Measurements from ENCODE around the gene SP1. TPM values are rescaled to one million over a fixed set of nuclear protein-coding genes. Genes with fewer than 3 reads are reported as not detected.

SP1 gene
- total and polyA plus RNA-seq, 9 of the 15 experiments (the other 6 are each of a cell fraction or from before 2014, with no cell fraction given), result 8.0 to 65.5 (median 41.6) TPM

DNA sequence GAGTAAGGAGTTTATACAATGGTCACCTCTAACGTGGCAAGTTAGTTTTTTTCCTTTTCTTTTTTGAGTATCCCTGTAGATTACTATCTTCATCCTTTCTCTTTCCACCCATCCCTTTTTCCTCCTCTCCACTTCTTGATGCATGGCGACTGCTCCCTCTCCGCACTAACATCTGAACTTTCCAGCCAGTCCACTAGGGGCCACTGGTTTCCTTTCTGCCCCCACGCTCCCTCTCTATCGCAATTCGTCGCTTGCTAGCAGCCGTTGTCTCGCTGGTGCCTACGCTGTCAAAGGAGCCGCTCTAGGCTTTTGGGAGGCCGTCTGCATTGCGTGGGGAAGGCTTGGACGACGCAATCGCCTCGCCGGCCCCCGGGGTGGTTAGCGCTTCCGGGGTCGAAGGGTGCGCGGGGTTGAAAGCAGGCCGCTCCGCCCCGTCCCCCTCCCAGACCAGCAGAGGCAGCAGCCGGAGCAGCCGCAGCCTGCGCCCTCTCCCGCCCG lies 71.7 kb downstream of the SP1 start, which contains the start of gene PCBP2 (continued):
- no peak for TF ChIP-seq ZNF696 (CRISPR knock-in tag; conservative IDR thresholded peaks at IDR 0.05)
- TF ChIP-seq, protein P1, sequence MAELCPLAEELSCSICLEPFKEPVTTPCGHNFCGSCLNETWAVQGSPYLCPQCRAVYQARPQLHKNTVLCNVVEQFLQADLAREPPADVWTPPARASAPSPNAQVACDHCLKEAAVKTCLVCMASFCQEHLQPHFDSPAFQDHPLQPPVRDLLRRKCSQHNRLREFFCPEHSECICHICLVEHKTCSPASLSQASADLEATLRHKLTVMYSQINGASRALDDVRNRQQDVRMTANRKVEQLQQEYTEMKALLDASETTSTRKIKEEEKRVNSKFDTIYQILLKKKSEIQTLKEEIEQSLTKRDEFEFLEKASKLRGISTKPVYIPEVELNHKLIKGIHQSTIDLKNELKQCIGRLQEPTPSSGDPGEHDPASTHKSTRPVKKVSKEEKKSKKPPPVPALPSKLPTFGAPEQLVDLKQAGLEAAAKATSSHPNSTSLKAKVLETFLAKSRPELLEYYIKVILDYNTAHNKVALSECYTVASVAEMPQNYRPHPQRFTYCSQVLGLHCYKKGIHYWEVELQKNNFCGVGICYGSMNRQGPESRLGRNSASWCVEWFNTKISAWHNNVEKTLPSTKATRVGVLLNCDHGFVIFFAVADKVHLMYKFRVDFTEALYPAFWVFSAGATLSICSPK (IDR thresholded peaks at IDR 0.05; ENCODE audit: borderline replicate concordance), result no peak
- TF ChIP-seq, protein P2, sequence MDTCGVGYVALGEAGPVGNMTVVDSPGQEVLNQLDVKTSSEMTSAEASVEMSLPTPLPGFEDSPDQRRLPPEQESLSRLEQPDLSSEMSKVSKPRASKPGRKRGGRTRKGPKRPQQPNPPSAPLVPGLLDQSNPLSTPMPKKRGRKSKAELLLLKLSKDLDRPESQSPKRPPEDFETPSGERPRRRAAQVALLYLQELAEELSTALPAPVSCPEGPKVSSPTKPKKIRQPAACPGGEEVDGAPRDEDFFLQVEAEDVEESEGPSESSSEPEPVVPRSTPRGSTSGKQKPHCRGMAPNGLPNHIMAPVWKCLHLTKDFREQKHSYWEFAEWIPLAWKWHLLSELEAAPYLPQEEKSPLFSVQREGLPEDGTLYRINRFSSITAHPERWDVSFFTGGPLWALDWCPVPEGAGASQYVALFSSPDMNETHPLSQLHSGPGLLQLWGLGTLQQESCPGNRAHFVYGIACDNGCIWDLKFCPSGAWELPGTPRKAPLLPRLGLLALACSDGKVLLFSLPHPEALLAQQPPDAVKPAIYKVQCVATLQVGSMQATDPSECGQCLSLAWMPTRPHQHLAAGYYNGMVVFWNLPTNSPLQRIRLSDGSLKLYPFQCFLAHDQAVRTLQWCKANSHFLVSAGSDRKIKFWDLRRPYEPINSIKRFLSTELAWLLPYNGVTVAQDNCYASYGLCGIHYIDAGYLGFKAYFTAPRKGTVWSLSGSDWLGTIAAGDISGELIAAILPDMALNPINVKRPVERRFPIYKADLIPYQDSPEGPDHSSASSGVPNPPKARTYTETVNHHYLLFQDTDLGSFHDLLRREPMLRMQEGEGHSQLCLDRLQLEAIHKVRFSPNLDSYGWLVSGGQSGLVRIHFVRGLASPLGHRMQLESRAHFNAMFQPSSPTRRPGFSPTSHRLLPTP (IDR thresholded peaks at IDR 0.05; ENCODE audit: borderline replicate concordance, extremely low read depth, insufficient read length), result no peak
- TF ChIP-seq, protein P3, sequence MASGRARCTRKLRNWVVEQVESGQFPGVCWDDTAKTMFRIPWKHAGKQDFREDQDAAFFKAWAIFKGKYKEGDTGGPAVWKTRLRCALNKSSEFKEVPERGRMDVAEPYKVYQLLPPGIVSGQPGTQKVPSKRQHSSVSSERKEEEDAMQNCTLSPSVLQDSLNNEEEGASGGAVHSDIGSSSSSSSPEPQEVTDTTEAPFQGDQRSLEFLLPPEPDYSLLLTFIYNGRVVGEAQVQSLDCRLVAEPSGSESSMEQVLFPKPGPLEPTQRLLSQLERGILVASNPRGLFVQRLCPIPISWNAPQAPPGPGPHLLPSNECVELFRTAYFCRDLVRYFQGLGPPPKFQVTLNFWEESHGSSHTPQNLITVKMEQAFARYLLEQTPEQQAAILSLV (tag; IDR thresholded peaks at IDR 0.05), result 0 out of 2 replicates have a peak, but pooled peaks have one; percentile 48
- TF ChIP-seq SETDB1 (IDR thresholded peaks at IDR 0.05; ENCODE audit: low read length), result peak; percentile 77
- TF ChIP-seq CBX5 (IDR thresholded peaks at IDR 0.05; ENCODE audit: borderline replicate concordance, low read depth), result 0 out of 2 replicates have a peak, but pooled peaks have one; percentile 34
- TF ChIP-seq CBX1 (IDR thresholded peaks at IDR 0.05; ENCODE audit: low read depth), result 0 out of 2 replicates have a peak, but pooled peaks have one; percentile 8
- TF ChIP-seq ZNF354B (CRISPR knock-in tag; IDR thresholded peaks at IDR 0.05), result no peak
- TF ChIP-seq, protein P4, sequence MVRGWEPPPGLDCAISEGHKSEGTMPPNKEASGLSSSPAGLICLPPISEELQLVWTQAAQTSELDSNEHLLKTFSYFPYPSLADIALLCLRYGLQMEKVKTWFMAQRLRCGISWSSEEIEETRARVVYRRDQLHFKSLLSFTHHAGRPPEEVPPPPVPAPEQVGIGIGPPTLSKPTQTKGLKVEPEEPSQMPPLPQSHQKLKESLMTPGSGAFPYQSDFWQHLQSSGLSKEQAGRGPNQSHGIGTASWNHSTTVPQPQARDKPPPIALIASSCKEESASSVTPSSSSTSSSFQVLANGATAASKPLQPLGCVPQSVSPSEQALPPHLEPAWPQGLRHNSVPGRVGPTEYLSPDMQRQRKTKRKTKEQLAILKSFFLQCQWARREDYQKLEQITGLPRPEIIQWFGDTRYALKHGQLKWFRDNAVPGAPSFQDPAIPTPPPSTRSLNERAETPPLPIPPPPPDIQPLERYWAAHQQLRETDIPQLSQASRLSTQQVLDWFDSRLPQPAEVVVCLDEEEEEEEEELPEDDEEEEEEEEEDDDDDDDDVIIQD (CRISPR knock-in tag; IDR thresholded peaks at IDR 0.05), result no peak
- TF ChIP-seq E2F3 (CRISPR knock-in tag; IDR thresholded peaks at IDR 0.05), result no peak
- no peak for TF ChIP-seq SMAD4 (CRISPR knock-in tag; conservative IDR thresholded peaks at IDR 0.05)
- 0 out of 2 replicates have a peak, but pooled peaks have one; percentile 48 for TF ChIP-seq ELF4 (CRISPR knock-in tag; IDR thresholded peaks at IDR 0.05)
- TF ChIP-seq, protein P5, sequence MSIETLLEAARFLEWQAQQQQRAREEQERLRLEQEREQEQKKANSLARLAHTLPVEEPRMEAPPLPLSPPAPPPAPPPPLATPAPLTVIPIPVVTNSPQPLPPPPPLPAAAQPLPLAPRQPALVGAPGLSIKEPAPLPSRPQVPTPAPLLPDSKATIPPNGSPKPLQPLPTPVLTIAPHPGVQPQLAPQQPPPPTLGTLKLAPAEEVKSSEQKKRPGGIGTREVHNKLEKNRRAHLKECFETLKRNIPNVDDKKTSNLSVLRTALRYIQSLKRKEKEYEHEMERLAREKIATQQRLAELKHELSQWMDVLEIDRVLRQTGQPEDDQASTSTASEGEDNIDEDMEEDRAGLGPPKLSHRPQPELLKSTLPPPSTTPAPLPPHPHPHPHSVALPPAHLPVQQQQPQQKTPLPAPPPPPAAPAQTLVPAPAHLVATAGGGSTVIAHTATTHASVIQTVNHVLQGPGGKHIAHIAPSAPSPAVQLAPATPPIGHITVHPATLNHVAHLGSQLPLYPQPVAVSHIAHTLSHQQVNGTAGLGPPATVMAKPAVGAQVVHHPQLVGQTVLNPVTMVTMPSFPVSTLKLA (conservative IDR thresholded peaks at IDR 0.05), result peak; percentile 62 to 77; a peak in 3 of 4 replicates
- TF ChIP-seq BRD9 (IDR thresholded peaks at IDR 0.05; ENCODE audit: low read depth, partially characterized antibody), result peak; percentile 60
- TF ChIP-seq, protein P6, sequence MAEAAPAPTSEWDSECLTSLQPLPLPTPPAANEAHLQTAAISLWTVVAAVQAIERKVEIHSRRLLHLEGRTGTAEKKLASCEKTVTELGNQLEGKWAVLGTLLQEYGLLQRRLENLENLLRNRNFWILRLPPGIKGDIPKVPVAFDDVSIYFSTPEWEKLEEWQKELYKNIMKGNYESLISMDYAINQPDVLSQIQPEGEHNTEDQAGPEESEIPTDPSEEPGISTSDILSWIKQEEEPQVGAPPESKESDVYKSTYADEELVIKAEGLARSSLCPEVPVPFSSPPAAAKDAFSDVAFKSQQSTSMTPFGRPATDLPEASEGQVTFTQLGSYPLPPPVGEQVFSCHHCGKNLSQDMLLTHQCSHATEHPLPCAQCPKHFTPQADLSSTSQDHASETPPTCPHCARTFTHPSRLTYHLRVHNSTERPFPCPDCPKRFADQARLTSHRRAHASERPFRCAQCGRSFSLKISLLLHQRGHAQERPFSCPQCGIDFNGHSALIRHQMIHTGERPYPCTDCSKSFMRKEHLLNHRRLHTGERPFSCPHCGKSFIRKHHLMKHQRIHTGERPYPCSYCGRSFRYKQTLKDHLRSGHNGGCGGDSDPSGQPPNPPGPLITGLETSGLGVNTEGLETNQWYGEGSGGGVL (CRISPR knock-in tag; IDR thresholded peaks at IDR 0.05), result no peak
- TF ChIP-seq PRPF4 (IDR thresholded peaks at IDR 0.05; ENCODE audit: insufficient read depth, low read depth, low read length, poor library complexity, severe bottlenecking), result no peak
